Measurements from ENCODE around the gene CCDC188. TPM values are rescaled to one million over a fixed set of nuclear protein-coding genes. Genes with fewer than 3 reads are reported as not detected.

CCDC188 gene
- total and polyA plus RNA-seq, 9 of the 15 experiments (the other 6 are each of a cell fraction or from before 2014, with no cell fraction given), result not detected

- TF ChIP-seq ATF3 (IDR thresholded peaks at IDR 0.05) (no peak), ATF3 (CRISPR knock-in tag; conservative IDR thresholded peaks at IDR 0.05) (peak; percentile 99), HBP1 (CRISPR knock-in tag; IDR thresholded peaks at IDR 0.05) (no peak), EP400 (IDR thresholded peaks at IDR 0.05) (no peak), ZNF830 (CRISPR knock-in tag; IDR thresholded peaks at IDR 0.05) (no peak), ZNF324 (CRISPR knock-in tag; IDR thresholded peaks at IDR 0.05) (no peak), USF2 (CRISPR knock-in tag; IDR thresholded peaks at IDR 0.05) (no peak), CEBPB (tag; IDR thresholded peaks at IDR 0.05) (no peak), HNRNPH1 (optimal IDR thresholded peaks at IDR 0.05; ENCODE audit: low read depth, low read length) (no peak), NCOA2 (IDR thresholded peaks at IDR 0.05; ENCODE audit: partially characterized antibody in 2 of 2) (no peak), FOXA1 (IDR thresholded peaks at IDR 0.05; ENCODE audit: borderline replicate concordance) (no peak), TAL1 (IDR thresholded peaks at IDR 0.05) (no peak), THRAP3 (IDR thresholded peaks at IDR 0.05; ENCODE audit: borderline replicate concordance) (no peak), ZNF398 (CRISPR knock-in tag; IDR thresholded peaks at IDR 0.05) (no peak), CC2D1A (IDR thresholded peaks at IDR 0.05) (no peak), NFE2 (IDR thresholded peaks at IDR 0.05; ENCODE audit: low read depth) (peak; percentile 88), HMGN3 (IDR thresholded peaks at IDR 0.05; ENCODE audit: borderline replicate concordance, extremely low read depth, insufficient read length, low read depth, low read length) (no peak), ZKSCAN8 (CRISPR knock-in tag; IDR thresholded peaks at IDR 0.05) (no peak), TEAD2 (tag; IDR thresholded peaks at IDR 0.05) (no peak), ARID3B (CRISPR knock-in tag; IDR thresholded peaks at IDR 0.05; ENCODE audit: borderline replicate concordance) (peak; percentile 84; the same call in 1 of the 2 replicates)
Measured at GRCh38 chr22:20116951-20117632, 33.8 kb downstream of the CCDC188 start, which contains the start of gene TRMT2A (continued).
